GM12874 (cell line): ENCODE measurements around the gene NFKB1.

Experiments
- CTCF ChIP-seq: IDR thresholded peaks from 2 replicates; pipeline ENCODE4 v1.5.1; 2011; ENCODE audit warnings: low read depth, mild to moderate bottlenecking, control low read depth, low read length, moderate library complexity; ENCODE audit not compliant: insufficient read depth

The NFKB1 gene

GRCh38 chr4:102623622-102624021 is 122.5 kb downstream of the NFKB1 start:
- no peak for TF ChIP-seq CTCF

- TF ChIP-seq CTCF: no peak
These were observed 123.3 kb downstream of the NFKB1 start for GRCh38 chr4:102624505-102624904.

- TF ChIP-seq CTCF: peak; percentile 50
These were observed 124.2 kb downstream of the NFKB1 start for GRCh38 chr4:102625232-102625930.

GRCh38 chr4:102627831-102628523 is 126.8 kb downstream of the NFKB1 start:
- TF ChIP-seq CTCF: no peak

GRCh38 chr4:102629673-102630072 is 128.5 kb downstream of the NFKB1 start:
- TF ChIP-seq CTCF: no peak

GRCh38 chr4:102631616-102632015 is 130.5 kb downstream of the NFKB1 start:
- no peak for TF ChIP-seq CTCF

GRCh38 chr4:102632241-102633065 is 131.3 kb downstream of the NFKB1 start:
- TF ChIP-seq CTCF: no peak
